ENCODE results near the gene TROAP. TPM values are rescaled to one million over a fixed set of nuclear protein-coding genes. Genes with fewer than 3 reads are reported as not detected.

TROAP gene
- total and polyA plus RNA-seq, 9 of the 15 experiments (the other 6 are each of a cell fraction or from before 2014, with no cell fraction given), result 46.4 to 171 (median 59.8) TPM

GRCh38 chr12:49283541-49284429 is 39.3 kb upstream of the TROAP start:
- Histone ChIP-seq H3K4me2 (ENCODE audit: insufficient read depth, low read length) (peak overlapping the region; percentile 32; the same call in 1 of the 2 replicates), H3K9me3 (replicated peaks; ENCODE audit: control insufficient read depth, insufficient read depth, low read depth, low read length) (no peaks in the 10 kb centered on the region), H3K4me3 (no peak overlapping the region), H3K9me1 (ENCODE audit: control insufficient read depth, insufficient read depth, low read length) (no peaks in the 10 kb centered on the region), H3K36me3 (ENCODE audit: control insufficient read depth, insufficient read depth, low read length) (no peaks in the 10 kb centered on the region), H3K27ac (ENCODE audit: extremely low read depth, low read depth, low read length) (no peak overlapping the region), H3K4me1 (replicated peaks in 1 of 2; ENCODE audit: control insufficient read depth in 2 of 2, insufficient read depth in 2 of 2, low read length in 2 of 2) (peaks cover 7 to 12% of the 10 kb centered on the region in 2 experiments), H3K79me2 (ENCODE audit: control insufficient read depth, insufficient read depth, low read length) (no peaks in the 10 kb centered on the region; the same call in 2 of the 3 replicates), H4K20me1 (replicated peaks; ENCODE audit: control insufficient read depth, insufficient read depth, low read length) (peaks cover 3% of the 10 kb centered on the region; the same call in 1 of the 2 replicates), H2AFZ (ENCODE audit: low read depth, low read length) (peak overlapping the region; percentile 73; the same call in 1 of the 2 replicates), H3K27me3 (ENCODE audit: control insufficient read depth in 2 of 2, insufficient read depth in 2 of 2, low read length in 2 of 2) (no peaks in the 10 kb centered on the region), H3K9ac (ENCODE audit: insufficient read depth in 1 of 2, low read depth in 2 of 2, low read length in 2 of 2) (peak overlapping the region in 1 of 2 experiments; percentile 83; a peak in 2 of 4 replicates)
- intact Hi-C loops (cut with micrococcal nuclease), result no loop called here
- FAIRE-seq (peak; percentile 55), ATAC-seq (peak; percentile 82), DNase-seq (ENCODE audit: extremely low read depth in 1 of 4, low spot score in 3 of 4) (peak in 2 of 4 experiments; percentile 34 to 46)
- WGBS (ENCODE audit: insufficient coverage, low coverage, missing lambda C conversion rate), result 60% methylated on average over 10 of the region's 25 CpGs
- POLR2A ChIA-PET, result interaction anchor here (0.6 to 4.7 kb wide), 7 partner anchors 9 to 154 kb away, joined by 3 to 34 read pairs (median 4); partner anchors contain the start of genes PRPH and TUBA1C
- BruUV-seq (replicated peaks), result no TSS peak
- in situ Hi-C loops (cut with MboI), result no loop called here
- CTCF ChIA-PET (ENCODE audit: low intra/inter-chr PET ratio), result no interaction called here
- TF ChIP-seq ZNF311 (CRISPR knock-in tag; IDR thresholded peaks at IDR 0.05), result no peak
- 0 out of 2 replicates have a peak, but pooled peaks have one; percentile 23 for TF ChIP-seq ZNF740 (CRISPR knock-in tag; IDR thresholded peaks at IDR 0.05)
- TF ChIP-seq ZNF740 (tag; IDR thresholded peaks at IDR 0.05), result no peak
- 0 out of 2 replicates have a peak, but pooled peaks have one; percentile 51 for TF ChIP-seq MAX (CRISPR knock-in tag; IDR thresholded peaks at IDR 0.05)
- TF ChIP-seq ZBTB33 (CRISPR knock-in tag; IDR thresholded peaks at IDR 0.05), result peak; percentile 100
- peak; percentile 49 to 67 (median 56) for TF ChIP-seq CTCF (IDR thresholded peaks at IDR 0.05 in 2 of 3, conservative IDR thresholded peaks at IDR 0.05 in 1 of 3; ENCODE audit: insufficient read depth in 2 of 3, low read depth in 1 of 3, low read length in 3 of 3)
- 0 out of 4 replicates have a peak, but pooled peaks of 1 of the 2 experiments have one; percentile 14 for TF ChIP-seq RAD21 (CRISPR knock-in tag; conservative IDR thresholded peaks at IDR 0.05 in 1 of 2, IDR thresholded peaks at IDR 0.05 in 1 of 2)
- no peak for TF ChIP-seq NFIX (CRISPR knock-in tag; IDR thresholded peaks at IDR 0.05; ENCODE audit: low read depth)

All from K562 (cell line).